CD14-positive monocyte (primary cell): ENCODE results near the gene ARHGAP10. TPM values are rescaled to one million over a fixed set of nuclear protein-coding genes. Genes with fewer than 3 reads are reported as not detected.

ENCODE experiments used
- DNase-seq, 3 donors: peaks; one replicate each; pipeline ENCODE4 v3.0.0-alpha.2; 2011 to 2022
- H2AFZ ChIP-seq: 2 replicates; pipeline ENCODE4 v1.6.0; 2012; ENCODE audit warnings: mild to moderate bottlenecking, low read depth, low read length, inconsistent platforms; ENCODE audit not compliant: insufficient read depth, poor library complexity, severe bottlenecking
- H3K27ac ChIP-seq, 2 donors: 1 replicate in 1 of 2; 2 replicates in 1 of 2; pipeline ENCODE4 v1.5.1; 2012 to 2013; ENCODE audit warnings: low read length in 2 of 2, control low read depth in 1 of 2, inconsistent platforms in 1 of 2, low read depth in 1 of 2, mild to moderate bottlenecking in 1 of 2
- H3K27me3 ChIP-seq, 2 donors: one replicate each; pipeline versions ENCODE4 v1.6.0 to v1.6.1; 2011 to 2013; ENCODE audit warnings: low read length in 2 of 2; ENCODE audit not compliant: control insufficient read depth in 2 of 2, insufficient read depth in 2 of 2
- H3K36me3 ChIP-seq, 2 donors: replicated peaks in 1 of 2; 1 replicate in 1 of 2; 2 replicates in 1 of 2; pipeline versions ENCODE4 v1.5.1 to v1.6.1; 2012 to 2013; ENCODE audit warnings: low read length in 2 of 2, control low read depth in 1 of 2, inconsistent platforms in 1 of 2, mild to moderate bottlenecking in 1 of 2; ENCODE audit not compliant: insufficient read depth in 2 of 2, control insufficient read depth in 1 of 2
- H3K4me1 ChIP-seq, 2 donors: 1 replicate in 1 of 2; 2 replicates in 1 of 2; pipeline versions ENCODE4 v1.5.1 to v1.6.1; 2012 to 2013; ENCODE audit warnings: low read length in 2 of 2, control low read depth in 1 of 2, inconsistent platforms in 1 of 2, mild to moderate bottlenecking in 1 of 2, moderate library complexity in 1 of 2; ENCODE audit not compliant: insufficient read depth in 2 of 2, control insufficient read depth in 1 of 2
- H3K4me2 ChIP-seq: replicated peaks from 2 replicates; pipeline ENCODE3; 2012; ENCODE audit warnings: low read length, moderate library complexity, mild to moderate bottlenecking; ENCODE audit not compliant: poor library complexity, severe bottlenecking; ENCODE audit errors: extremely low read depth
- H3K4me3 ChIP-seq, 3 experiments: fragments of 200-600 bp in 1 of 3; sonication (generic) in 1 of 3; replicated peaks in 1 of 3; 1 replicate in 2 of 3; 2 replicates in 1 of 3; pipeline ENCODE4 v1.5.1; 2011 to 2013; ENCODE audit warnings: low read length in 3 of 3, mild to moderate bottlenecking in 3 of 3, control low read depth in 2 of 3, low read depth in 2 of 3, inconsistent platforms in 1 of 3, moderate library complexity in 1 of 3
- H3K79me2 ChIP-seq: 2 replicates; pipeline ENCODE4 v1.6.0; 2012; ENCODE audit warnings: mild to moderate bottlenecking, control low read depth, inconsistent platforms, low read length, moderate library complexity; ENCODE audit not compliant: insufficient read depth
- H3K9ac ChIP-seq: 2 replicates; pipeline ENCODE4 v1.6.0; 2017; ENCODE audit warnings: low read length, mild to moderate bottlenecking; ENCODE audit not compliant: insufficient read depth, poor library complexity, severe bottlenecking
- H3K9me3 ChIP-seq, 2 donors: replicated peaks in 1 of 2; 1 replicate in 1 of 2; 2 replicates in 1 of 2; pipeline versions ENCODE4 v1.5.1 to v1.6.1; 2012 to 2013; ENCODE audit warnings: low read length in 2 of 2, control low read depth in 1 of 2; ENCODE audit not compliant: control insufficient read depth in 1 of 2, insufficient read depth in 1 of 2
- H4K20me1 ChIP-seq: 2 replicates; pipeline ENCODE4 v1.6.0; 2012; ENCODE audit warnings: mild to moderate bottlenecking, low read length, control low read depth, moderate library complexity; ENCODE audit not compliant: insufficient read depth
- H3K27ac Mint-ChIP-seq, 7 donors: one replicate each; pipeline ENCODE4 v1.8.0; 2020; ENCODE audit warnings: mild to moderate bottlenecking in 7 of 7, mixed read lengths in 7 of 7, moderate library complexity in 6 of 7, inconsistent platforms in 2 of 7
- H3K27me3 Mint-ChIP-seq, 3 donors: one replicate each; pipeline ENCODE4 v1.8.0; 2021 to 2022; ENCODE audit warnings: low read depth in 3 of 3, mild to moderate bottlenecking in 3 of 3, mixed read lengths in 3 of 3, moderate library complexity in 3 of 3, inconsistent platforms in 1 of 3
- H3K36me3 Mint-ChIP-seq, 2 donors: one replicate each; pipeline ENCODE4 v1.8.0; 2020; ENCODE audit warnings: mixed read lengths in 2 of 2, inconsistent platforms in 1 of 2, mild to moderate bottlenecking in 1 of 2
- H3K4me1 Mint-ChIP-seq: one replicate; pipeline ENCODE4 v1.8.0; 2020; ENCODE audit warnings: mild to moderate bottlenecking, mixed read lengths
- H3K4me3 Mint-ChIP-seq, 2 donors: one replicate each; pipeline ENCODE4 v1.8.0; 2020; ENCODE audit warnings: mild to moderate bottlenecking in 2 of 2, mixed read lengths in 2 of 2, moderate library complexity in 1 of 2
- H3K9me3 Mint-ChIP-seq, 7 donors: one replicate each; pipeline ENCODE4 v1.8.0; 2020 to 2022; ENCODE audit warnings: mixed read lengths in 7 of 7, mild to moderate bottlenecking in 6 of 7, moderate library complexity in 6 of 7, inconsistent platforms in 2 of 7
- CTCF ChIP-seq: fragments of 200-600 bp; IDR thresholded peaks from one replicate; pipeline ENCODE4 v1.8.0; 2022; ENCODE audit warnings: antibody characterized with exemption, mild to moderate bottlenecking
- WGBS: methylation state at CpG from one replicate; pipeline ENCODE4 v1.1.5; 2013; ENCODE audit warnings: missing lambda C conversion rate; ENCODE audit not compliant: insufficient coverage; 5-methylcytosine and 5-hydroxymethylcytosine counted together
- intact Hi-C, 2 donors: fragments of 100-400 bp; cut with micrococcal nuclease; formaldehyde crosslinking; loops; one replicate each; pipeline versions ENCODE4 v1.15.0 to v1.15.1; 2023
- polyA plus RNA-seq, 3 donors: library from polyadenylated mRNA; depleted of rRNA in 1 of 3; unstranded in 2 of 3; stranded (reverse) in 1 of 3; fragments of 300-500 nt in 2 of 3; fragments of >200 nt in 1 of 3; fragmentation: Illumina TruSeq in 2 of 3; gene quantifications; 1 replicate in 2 of 3; 2 replicates in 1 of 3; pipeline ENCODE4 v1.2.3, GENCODE V29; 2012 to 2021

ARHGAP10 gene
- polyA plus RNA-seq, 3 donors = 1.7 to 4.3 (median 3.0) TPM

DNA sequence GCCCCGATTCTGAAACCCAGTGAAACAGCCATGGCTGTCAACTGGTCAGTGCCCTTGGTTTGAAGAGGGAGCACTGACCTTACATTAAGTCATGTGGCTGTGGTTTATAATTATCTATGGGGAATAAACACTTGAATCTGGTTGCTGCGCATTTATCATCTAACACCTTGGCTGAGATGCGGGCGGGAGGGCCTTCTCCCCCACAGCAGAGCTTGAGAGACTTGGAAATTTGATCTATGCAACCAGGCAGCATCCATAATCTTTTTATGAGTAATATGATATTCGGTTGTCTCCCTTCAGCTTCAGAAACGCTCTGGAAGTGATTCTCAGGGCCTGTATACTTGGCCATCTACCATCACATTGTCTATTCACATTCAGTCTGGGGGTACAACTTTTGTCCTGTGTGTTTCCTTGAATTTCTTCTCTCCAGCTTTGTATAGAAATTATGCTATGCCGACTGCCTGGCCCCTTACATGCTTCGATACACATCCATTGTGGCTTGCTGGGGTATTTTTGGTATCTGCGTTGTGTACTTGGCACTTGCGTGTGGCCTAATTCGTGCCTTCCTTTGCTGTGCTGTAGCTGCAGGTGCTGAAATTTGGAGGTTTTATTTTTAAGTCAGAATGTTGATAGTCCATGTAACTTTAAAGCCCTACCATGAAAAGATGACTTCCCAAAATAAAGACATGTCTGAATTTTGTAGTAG lies 321.6 kb downstream of the ARHGAP10 start:
- H3K36me3 Mint-ChIP-seq = peaks cover 0 to 2% of the 10 kb centered on the region in 2 donors
- H3K79me2 ChIP-seq = no peaks in the 10 kb centered on the region
- no peak for DNase-seq
- WGBS = 100% methylated on average over 1 of the region's 11 CpGs
- H4K20me1 ChIP-seq = no peaks in the 10 kb centered on the region
- no peaks in the 10 kb centered on the region for H3K27me3 ChIP-seq
- peak overlapping the region in 2 of 7 donors; percentile 18 to 30 for H3K27ac Mint-ChIP-seq
- intact Hi-C loops = no loop called here
- H3K4me3 ChIP-seq = no peak overlapping the region
- peaks cover 30% of the 10 kb centered on the region for H3K4me1 Mint-ChIP-seq
- H3K36me3 ChIP-seq = no peaks in the 10 kb centered on the region
- no peak overlapping the region for H3K9ac ChIP-seq
- no peak overlapping the region for H3K4me2 ChIP-seq
- H3K27me3 Mint-ChIP-seq = peaks cover 0 to 1% (median 0%) of the 10 kb centered on the region in 3 donors
- H3K27ac ChIP-seq = peak overlapping the region in 1 of 2 donors; percentile 48
- no peak overlapping the region for H2AFZ ChIP-seq
- TF ChIP-seq CTCF = no peak
- H3K9me3 ChIP-seq = no peaks in the 10 kb centered on the region
- no peak overlapping the region for H3K4me3 Mint-ChIP-seq
- peaks cover 25 to 29% of the 10 kb centered on the region in 2 donors for H3K4me1 ChIP-seq
- H3K9me3 Mint-ChIP-seq = peaks cover 0 to 3% (median 0%) of the 10 kb centered on the region in 7 donors

GRCh38 chr4:148054275-148054674 lies 322.4 kb downstream of the ARHGAP10 start:
- H3K4me3 ChIP-seq = no peak overlapping the region
- 50% methylated on average over 1 of the region's 3 CpGs for WGBS
- peak overlapping the region in 1 of 2 donors; percentile 48 for H3K27ac ChIP-seq

More at GRCh38 chr4:148054275-148054674, 322.4 kb downstream of the ARHGAP10 start:
- intact Hi-C loops = no loop called here
- peak overlapping the region in 5 of 7 donors; percentile 42 to 71 (median 68) for H3K27ac Mint-ChIP-seq
- H3K4me3 Mint-ChIP-seq = no peak overlapping the region
- H4K20me1 ChIP-seq = no peaks in the 10 kb centered on the region
- H3K27me3 ChIP-seq = no peaks in the 10 kb centered on the region
- peak overlapping the region; percentile 3 for H2AFZ ChIP-seq
- peaks cover 25 to 29% of the 10 kb centered on the region in 2 donors for H3K4me1 ChIP-seq
- no peaks in the 10 kb centered on the region for H3K36me3 ChIP-seq
- no peak overlapping the region for H3K4me2 ChIP-seq
- no peak for TF ChIP-seq CTCF
- DNase-seq = peak in 2 of 3 donors; percentile 7 to 32
- peaks cover 37% of the 10 kb centered on the region for H3K4me1 Mint-ChIP-seq
- no peaks in the 10 kb centered on the region for H3K9me3 ChIP-seq
- H3K9me3 Mint-ChIP-seq = peaks cover 0 to 3% (median 0%) of the 10 kb centered on the region in 7 donors
- H3K36me3 Mint-ChIP-seq = no peaks in the 10 kb centered on the region
- no peak overlapping the region for H3K9ac ChIP-seq
- no peaks in the 10 kb centered on the region for H3K79me2 ChIP-seq
- no peaks in the 10 kb centered on the region for H3K27me3 Mint-ChIP-seq
